ENCODE measurements around the gene UNC80. TPM values are rescaled to one million over a fixed set of nuclear protein-coding genes. Genes with fewer than 3 reads are reported as not detected.
"Not testable (repeated sequence)": the region's sequence is repeated elsewhere in the genome, so short reads cannot be mapped to it uniquely, and the experiment has no call there.

Gene UNC80
- total RNA-seq, 4 donors from 2014 or later: 0.02 to 0.62 (median 0.15) TPM; not detected in 1

DNA sequence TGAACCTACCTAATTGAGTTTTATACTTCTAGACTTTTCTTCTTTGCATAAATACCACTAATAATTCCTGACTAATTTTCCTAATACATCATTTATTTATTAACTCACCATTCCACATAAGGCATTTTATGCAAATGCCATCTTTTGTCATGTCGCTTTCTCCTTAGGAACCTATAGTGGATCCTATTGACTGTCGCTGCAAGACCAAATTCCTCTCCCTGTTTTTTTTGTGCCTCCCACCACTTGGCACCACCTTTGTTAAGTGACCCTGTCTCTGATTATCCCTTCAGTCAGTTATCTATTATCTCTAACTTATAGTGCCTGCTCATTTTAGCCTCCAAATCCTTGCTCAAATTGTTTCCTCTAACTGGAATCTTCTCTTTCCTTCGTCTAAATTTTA, 19.5 kb downstream of the UNC80 start:
- 85 to 90% methylated on average over 3 of the region's 3 CpGs for WGBS, 2 donors
- DNase-seq (ENCODE audit: low spot score in 2 of 2): no peak
- no peak for TF ChIP-seq POLR2A (IDR thresholded peaks at IDR 0.05)
- TF ChIP-seq, protein P1, sequence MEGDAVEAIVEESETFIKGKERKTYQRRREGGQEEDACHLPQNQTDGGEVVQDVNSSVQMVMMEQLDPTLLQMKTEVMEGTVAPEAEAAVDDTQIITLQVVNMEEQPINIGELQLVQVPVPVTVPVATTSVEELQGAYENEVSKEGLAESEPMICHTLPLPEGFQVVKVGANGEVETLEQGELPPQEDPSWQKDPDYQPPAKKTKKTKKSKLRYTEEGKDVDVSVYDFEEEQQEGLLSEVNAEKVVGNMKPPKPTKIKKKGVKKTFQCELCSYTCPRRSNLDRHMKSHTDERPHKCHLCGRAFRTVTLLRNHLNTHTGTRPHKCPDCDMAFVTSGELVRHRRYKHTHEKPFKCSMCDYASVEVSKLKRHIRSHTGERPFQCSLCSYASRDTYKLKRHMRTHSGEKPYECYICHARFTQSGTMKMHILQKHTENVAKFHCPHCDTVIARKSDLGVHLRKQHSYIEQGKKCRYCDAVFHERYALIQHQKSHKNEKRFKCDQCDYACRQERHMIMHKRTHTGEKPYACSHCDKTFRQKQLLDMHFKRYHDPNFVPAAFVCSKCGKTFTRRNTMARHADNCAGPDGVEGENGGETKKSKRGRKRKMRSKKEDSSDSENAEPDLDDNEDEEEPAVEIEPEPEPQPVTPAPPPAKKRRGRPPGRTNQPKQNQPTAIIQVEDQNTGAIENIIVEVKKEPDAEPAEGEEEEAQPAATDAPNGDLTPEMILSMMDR (IDR thresholded peaks at IDR 0.05): no peak
- intact Hi-C loops (cut with DNase I; ENCODE audit: low total_unique reads): no loop called here
- H3K4me3 ChIP-seq (ENCODE audit: low read depth, poor library complexity, severe bottlenecking): no peak overlapping the region

DNA sequence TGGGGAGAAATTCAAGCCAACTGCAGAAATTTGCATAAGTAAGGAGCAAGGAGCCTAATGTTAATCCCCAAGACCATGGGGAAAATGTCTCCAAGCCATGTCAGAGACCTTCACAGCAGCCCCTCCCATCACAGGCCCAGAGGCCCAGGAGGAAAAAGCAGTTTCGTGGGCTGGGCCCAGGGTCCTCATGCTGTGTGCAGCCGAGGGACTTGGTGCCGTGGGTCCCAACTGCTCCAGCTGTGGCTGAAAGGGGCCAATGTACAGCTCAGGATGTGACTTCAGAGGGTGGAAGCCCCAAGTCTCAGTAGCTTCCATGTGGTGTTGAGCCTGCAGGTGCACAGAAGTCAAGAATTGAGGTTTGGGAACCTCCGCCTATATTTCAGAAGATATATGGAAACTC, 23.8 kb downstream of the UNC80 start:
- H3K4me3 ChIP-seq (ENCODE audit: low read depth, poor library complexity, severe bottlenecking); DNase-seq (ENCODE audit: low spot score in 2 of 2); intact Hi-C loops (cut with DNase I; ENCODE audit: low total_unique reads): not testable (repeated sequence)
- 88 to 92% methylated on average over 4 of the region's 4 CpGs for WGBS, 2 donors

DNA sequence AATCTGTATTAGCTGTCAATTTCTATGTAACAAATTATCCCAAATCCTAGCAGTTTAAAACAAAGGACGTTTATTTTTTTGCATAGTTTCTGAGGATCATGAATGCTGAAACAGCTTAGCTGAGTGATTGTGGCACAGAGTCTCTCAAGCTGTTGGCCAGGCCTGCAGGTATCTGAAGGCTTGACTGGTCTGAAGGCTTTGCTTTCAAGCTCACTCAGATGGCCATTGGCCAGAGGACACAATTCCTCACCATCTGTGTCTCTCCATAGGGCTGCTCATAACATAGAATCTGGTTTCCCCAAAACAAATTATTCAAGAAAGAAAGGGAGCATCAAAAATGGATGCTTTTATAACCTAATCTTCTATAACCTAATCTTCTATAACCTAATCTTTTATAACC, 33.7 kb downstream of the UNC80 start:
- DNase-seq (ENCODE audit: low spot score in 2 of 2): no peak
- intact Hi-C loops (cut with DNase I; ENCODE audit: low total_unique reads): no loop called here
- H3K4me3 ChIP-seq (ENCODE audit: low read depth, poor library complexity, severe bottlenecking): no peak overlapping the region
- TF ChIP-seq, protein P1 (IDR thresholded peaks at IDR 0.05): no peak
- WGBS, 2 donors: 56 to 72% methylated on average over 1 of the region's 1 CpG

DNA sequence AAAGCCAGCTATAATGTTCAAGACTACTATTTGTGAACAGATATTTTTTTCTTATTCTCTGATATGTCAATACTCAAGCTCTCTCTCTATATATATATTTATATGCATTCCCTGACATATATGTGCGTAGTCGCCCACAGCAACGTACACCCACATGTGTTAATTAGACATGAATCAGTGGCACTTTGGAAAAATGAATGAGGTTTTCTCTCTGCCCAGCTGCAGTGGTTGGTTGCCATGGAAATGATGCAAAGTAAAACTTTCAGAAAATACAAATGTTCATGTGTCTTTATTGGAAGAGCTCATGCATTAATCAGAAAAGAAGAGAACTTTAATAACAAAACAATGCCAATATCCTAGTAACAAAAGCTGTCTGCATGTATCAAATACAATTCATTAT, 34.7 kb downstream of the UNC80 start:
- intact Hi-C loops (cut with DNase I; ENCODE audit: low total_unique reads): no loop called here
- WGBS, 2 donors: 51 to 55% methylated on average over 3 of the region's 3 CpGs

DNA sequence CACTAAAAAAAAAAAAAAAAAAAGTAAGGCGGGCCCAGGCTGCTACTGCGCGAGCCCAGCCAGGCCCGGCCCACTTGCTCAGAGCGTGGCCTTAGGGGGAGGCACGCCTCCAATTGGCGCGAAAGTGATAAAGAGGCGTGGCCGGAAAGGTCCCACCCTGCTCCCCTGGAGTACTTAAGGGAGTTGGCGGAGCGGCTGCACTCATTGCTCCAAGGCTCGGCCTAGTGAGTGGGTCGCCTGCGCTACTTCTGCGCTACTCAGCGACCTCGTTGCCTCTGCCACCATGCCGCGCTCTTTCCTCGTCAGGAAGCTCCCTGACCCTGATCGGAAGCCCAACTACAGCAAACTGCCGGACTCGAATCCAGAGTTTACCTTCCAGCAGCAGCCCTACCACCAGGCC, 36.9 kb downstream of the UNC80 start:
- no peak for TF ChIP-seq POLR2A (IDR thresholded peaks at IDR 0.05)
- intact Hi-C loops (cut with DNase I; ENCODE audit: low total_unique reads): no loop called here
- 95 to 97% methylated on average over 24 of the region's 24 CpGs for WGBS, 2 donors
- no peak overlapping the region for H3K4me3 ChIP-seq (ENCODE audit: low read depth, poor library complexity, severe bottlenecking)
- DNase-seq (ENCODE audit: low spot score in 2 of 2): no peak

More for the DNA sequence above, 34.7 kb downstream of the UNC80 start:
- no peak for TF ChIP-seq POLR2A (IDR thresholded peaks at IDR 0.05)
- TF ChIP-seq, protein P1 (IDR thresholded peaks at IDR 0.05): no peak
- H3K4me3 ChIP-seq (ENCODE audit: low read depth, poor library complexity, severe bottlenecking): no peak overlapping the region
- DNase-seq (ENCODE audit: low spot score in 2 of 2): no peak

DNA sequence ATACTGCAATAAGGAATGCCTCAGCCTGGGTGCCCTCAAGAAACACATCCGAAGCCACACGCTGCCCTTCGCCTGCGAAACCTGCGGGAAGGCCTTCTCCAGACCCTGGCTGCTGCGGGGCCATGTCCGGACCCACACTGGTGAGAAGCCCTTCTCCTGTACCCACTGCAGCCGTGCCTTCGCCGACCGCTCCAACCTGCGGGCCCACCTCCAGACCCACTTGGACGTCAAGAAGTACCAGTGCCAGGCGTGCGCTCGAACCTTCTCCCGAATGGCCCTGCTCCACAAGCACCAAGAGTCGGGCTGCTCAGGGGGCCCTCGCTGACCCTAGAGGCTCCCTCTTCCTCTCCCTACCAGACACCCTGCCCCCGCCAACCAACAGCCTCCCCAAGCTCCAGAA, 37.6 kb downstream of the UNC80 start:
- DNase-seq (ENCODE audit: low spot score in 2 of 2): no peak
- H3K4me3 ChIP-seq (ENCODE audit: low read depth, poor library complexity, severe bottlenecking): no peak overlapping the region
- intact Hi-C loops (cut with DNase I; ENCODE audit: low total_unique reads): no loop called here
- no peak for TF ChIP-seq POLR2A (IDR thresholded peaks at IDR 0.05)
- TF ChIP-seq, protein P1 (IDR thresholded peaks at IDR 0.05): no peak
- WGBS, 2 donors: 96 to 98% methylated on average over 20 of the region's 20 CpGs

DNA sequence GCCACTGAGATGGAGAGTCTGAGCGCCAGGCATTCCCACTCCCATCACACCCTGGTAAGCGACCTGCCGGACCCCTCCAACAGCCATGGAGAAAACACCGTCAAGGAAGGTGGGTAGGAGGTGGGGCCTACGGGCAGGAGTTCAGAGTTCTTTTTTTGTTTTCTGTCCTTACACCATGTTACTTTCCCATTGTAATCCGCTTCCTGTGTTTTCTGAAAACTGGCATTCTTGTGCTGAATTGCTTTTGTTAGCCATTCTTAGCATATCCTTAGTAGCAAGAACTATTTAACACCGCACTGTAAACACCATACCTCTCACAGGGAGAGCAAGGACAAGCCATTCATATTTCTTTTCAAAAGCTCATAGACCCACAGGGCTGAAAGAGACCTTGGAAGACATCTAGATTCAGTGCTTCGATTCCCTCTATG, 46.2 kb downstream of the UNC80 start:
- WGBS, 2 donors: 71 to 72% methylated on average over 8 of the region's 8 CpGs
- intact Hi-C loops (cut with DNase I; ENCODE audit: low total_unique reads): no loop called here
- TF ChIP-seq, protein P1 (IDR thresholded peaks at IDR 0.05): no peak
- TF ChIP-seq POLR2A (IDR thresholded peaks at IDR 0.05): no peak
- DNase-seq (ENCODE audit: low spot score in 2 of 2): no peak
- no peak overlapping the region for H3K4me3 ChIP-seq (ENCODE audit: low read depth, poor library complexity, severe bottlenecking)

Measured in lower leg skin (tissue), 4 donors.